ENCODE data around the gene TLR7. TPM values are rescaled to one million over a fixed set of nuclear protein-coding genes. Genes with fewer than 3 reads are reported as not detected.

Gene TLR7
- under 0.01 TPM in 1 of 2 replicates, not detected in the other for total RNA-seq

GRCh38 chrX:12866451-12867377 is at the start of gene TLR7:
TSS of gene TLR7 (plus strand) at chrX:12867072. CDS start at chrX:12867579, 507 bp downstream.

GRCh38 chrX:12906046-12906761 is 39.3 kb downstream of the TLR7 start, which contains the start of gene TLR8:
TSS of gene TLR8 (plus strand) at chrX:12906620. CDS start at chrX:12906707, 87 bp downstream.

Other genes with a start within 250 kb of the TLR7 start
- gene PRPS2, start 75.7 kb upstream of the TLR7 start, total RNA-seq: 38.9 and 63.0 TPM in 2 replicates
- gene TLR8, start 39.5 kb downstream of the TLR7 start, total RNA-seq: not detected in 2 replicates
- 9,171 and 15,814 TPM in 2 replicates for gene TMSB4X, start 108.0 kb downstream of the TLR7 start, total RNA-seq
- 0.12 TPM in 1 of 2 replicates, not detected in the other for gene FAM9C, start 177.5 kb downstream of the TLR7 start, total RNA-seq